Endothelial cell of umbilical vein (primary cell): ENCODE results near the gene PHC3. TPM values are rescaled to one million over a fixed set of nuclear protein-coding genes. Genes with fewer than 3 reads are reported as not detected.

Experiments used
- BruUV-seq: library from RNA; stranded (reverse); fragments of 400-500 nt; replicated peaks from 2 replicates; lab custom pipeline; 2021; lab: Mats Ljungman, UMichigan
- CTCF ChIA-PET: fragments of 300-600, 350-600 bp; sonication (Branson Sonifier 250); formaldehyde crosslinking; loops from one replicate; lab custom pipeline; 2021; ENCODE audit warnings: antibody characterized with exemption, inconsistent platforms; lab: Charles Lee
- POLR2A ChIA-PET: fragments of 300-600, 350-600 bp; sonication (Branson Sonifier 250); formaldehyde crosslinking; loops from one replicate; lab custom pipeline; 2021; ENCODE audit warnings: antibody characterized with exemption, inconsistent platforms; lab: Charles Lee
- DNase-seq: peaks from one replicate; pipeline ENCODE4 v3.0.0-alpha.2; 2011; ENCODE audit warnings: low read depth, low spot score
- FAIRE-seq: peaks from 2 replicates; lab custom pipeline; 2011; peaks lifted over from hg19 to GRCh38; lab: Jason Lieb, UNC
- H2AFZ ChIP-seq: 2 replicates; pipeline ENCODE4 v1.6.0; 2012; ENCODE audit warnings: low read depth, low read length, control low read depth, inconsistent platforms
- H3K27ac ChIP-seq: 2 replicates; pipeline ENCODE4 v1.5.1; 2011; ENCODE audit warnings: low read depth, mild to moderate bottlenecking, control low read depth, low read length, moderate library complexity; ENCODE audit not compliant: insufficient read depth
- H3K27me3 ChIP-seq, 2 experiments: 2 replicates each; pipeline versions ENCODE4 v1.6.0 to v1.6.1; 2011; ENCODE audit warnings: low read length in 2 of 2, mixed read lengths in 1 of 2; ENCODE audit not compliant: control insufficient read depth in 2 of 2, insufficient read depth in 2 of 2
- H3K36me3 ChIP-seq, 2 experiments: 2 replicates in 1 of 2; 3 replicates in 1 of 2; pipeline ENCODE4 v1.5.1; 2011; ENCODE audit warnings: low read length in 2 of 2, mild to moderate bottlenecking in 1 of 2, moderate library complexity in 1 of 2; ENCODE audit not compliant: control insufficient read depth in 2 of 2, insufficient read depth in 2 of 2; ENCODE audit errors: extremely low read depth in 1 of 2
- H3K4me1 ChIP-seq: 3 replicates; pipeline ENCODE4 v1.5.1; 2011; ENCODE audit warnings: mild to moderate bottlenecking, low read length; ENCODE audit not compliant: control insufficient read depth, insufficient read depth; ENCODE audit errors: extremely low read depth
- H3K4me2 ChIP-seq: 2 replicates; pipeline ENCODE4 v1.6.1; 2011; ENCODE audit warnings: low read length, control low read depth, mixed read lengths; ENCODE audit not compliant: insufficient read depth
- H3K4me3 ChIP-seq, 3 experiments: fragments of 200-600 bp in 1 of 3; sonication (generic), shearing (Covaris generic) in 1 of 3; replicated peaks in 1 of 3; 2 replicates each; pipeline ENCODE4 v1.5.1; 2011 to 2016; ENCODE audit warnings: control low read depth in 3 of 3, low read length in 3 of 3, mild to moderate bottlenecking in 2 of 3, inconsistent platforms in 1 of 3, low read depth in 1 of 3, moderate library complexity in 1 of 3; ENCODE audit not compliant: insufficient read depth in 1 of 3
- H3K79me2 ChIP-seq: 2 replicates; pipeline ENCODE4 v1.6.0; 2012; ENCODE audit warnings: low read length, inconsistent platforms; ENCODE audit not compliant: control insufficient read depth, insufficient read depth
- H3K9ac ChIP-seq: replicated peaks from 2 replicates; pipeline ENCODE3; 2011; ENCODE audit warnings: low read length, control low read depth; ENCODE audit not compliant: insufficient read depth; ENCODE audit errors: extremely low read depth
- H3K9me1 ChIP-seq: replicated peaks from 3 replicates; pipeline ENCODE4 v1.6.0; 2011; ENCODE audit warnings: mild to moderate bottlenecking, low read length; ENCODE audit not compliant: control insufficient read depth, insufficient read depth; ENCODE audit errors: extremely low read depth
- H3K9me3 ChIP-seq: replicated peaks from 2 replicates; pipeline ENCODE4 v1.5.1; 2012; ENCODE audit warnings: low read length, inconsistent platforms; ENCODE audit not compliant: control insufficient read depth, insufficient read depth
- H4K20me1 ChIP-seq: replicated peaks from 2 replicates; pipeline ENCODE3; 2011; ENCODE audit warnings: mild to moderate bottlenecking, low read length; ENCODE audit not compliant: control insufficient read depth, insufficient read depth; ENCODE audit errors: extremely low read depth
- CTCF ChIP-seq, 2 donors: IDR thresholded peaks; 1 replicate in 1 of 2; 2 replicates in 1 of 2; pipeline ENCODE4 v1.5.1; 2011; ENCODE audit warnings: low read length in 2 of 2, mild to moderate bottlenecking in 2 of 2, moderate library complexity in 2 of 2, control low read depth in 1 of 2, inconsistent platforms in 1 of 2, low read depth in 1 of 2; ENCODE audit not compliant: insufficient read depth in 1 of 2; ENCODE audit errors: extremely low read depth in 1 of 2
- EZH2 ChIP-seq: IDR thresholded peaks from 2 replicates; pipeline ENCODE4 v1.6.1; 2012; ENCODE audit warnings: borderline replicate concordance, low read depth, mild to moderate bottlenecking, moderate library complexity, low read length, inconsistent platforms; ENCODE audit not compliant: severe bottlenecking
- FOS ChIP-seq: IDR thresholded peaks from 2 replicates; pipeline ENCODE4 v1.6.1; 2011; ENCODE audit warnings: mild to moderate bottlenecking, low read length, moderate library complexity, borderline replicate concordance; ENCODE audit not compliant: insufficient read depth
- GATA2 ChIP-seq: IDR thresholded peaks from 2 replicates; pipeline ENCODE4 v1.7.0; 2011; ENCODE audit warnings: low read depth, mild to moderate bottlenecking, moderate library complexity, mixed read lengths, low read length; ENCODE audit not compliant: insufficient read length, insufficient read depth
- JUN ChIP-seq: IDR thresholded peaks from 2 replicates; pipeline ENCODE4 v1.6.1; 2011; ENCODE audit warnings: borderline replicate concordance, low read depth; ENCODE audit not compliant: insufficient read length, insufficient read depth
- MYC ChIP-seq: IDR thresholded peaks from one replicate; pipeline ENCODE4 v1.6.1; 2011; ENCODE audit warnings: mild to moderate bottlenecking, low read depth, low read length
- POLR2A ChIP-seq: IDR thresholded peaks from 2 replicates; pipeline ENCODE4 v1.6.1; 2012; ENCODE audit warnings: low read depth, mild to moderate bottlenecking, control low read depth, low read length
- POLR2AphosphoS5 ChIP-seq: IDR thresholded peaks from 2 replicates; pipeline ENCODE4 v1.6.1; 2012; ENCODE audit warnings: low read depth, mild to moderate bottlenecking, control low read depth, low read length, moderate library complexity; ENCODE audit not compliant: insufficient read depth
- dilution Hi-C: fragments of 300-500 bp; cut with MboI; formaldehyde crosslinking; loops from one replicate; pipeline ENCODE4 v1.15.0; 2019; ENCODE audit warnings: low sequenced_read_pairs; ENCODE audit not compliant: extremely low pct_ligation_motif_present
- intact Hi-C: fragments of 100-400 bp; cut with micrococcal nuclease; formaldehyde crosslinking; loops from one replicate; pipeline ENCODE4 v1.10.0; 2022
- polyA plus RNA-seq, 4 experiments: library from polyadenylated mRNA; depleted of rRNA in 3 of 4; stranded (reverse) in 3 of 4; unstranded in 1 of 4; fragments of >200 nt; gene quantifications; 2 replicates each; pipeline versions ENCODE4 v1.2.1 to v1.2.3, GENCODE V29; 2011 to 2012; ENCODE audit warnings: missing spikeins in 1 of 4
- total RNA-seq: library from RNA; stranded (reverse); gene quantifications from 2 replicates; pipeline ENCODE4 v1.2.3, GENCODE V29; 2021
- TF ChIP-seq, protein P1 (sequence below): IDR thresholded peaks from 2 replicates; pipeline ENCODE4 v1.6.1; 2011; ENCODE audit not compliant: insufficient read depth, insufficient read length

Gene PHC3
- total and polyA plus RNA-seq, 2 donors (not counting 3 experiments of a cell fraction or from before 2014, with no cell fraction given) = 35.7 to 45.8 TPM

GRCh38 chr3:170079536-170080165 is 101.9 kb downstream of the PHC3 start:
- no peaks in the 10 kb centered on the region for H3K36me3 ChIP-seq
- H3K9me3 ChIP-seq = no peaks in the 10 kb centered on the region
- H3K4me1 ChIP-seq = no peaks in the 10 kb centered on the region
- DNase-seq = no peak
- dilution Hi-C loops = no loop called here
- no peak overlapping the region for H3K4me3 ChIP-seq
- ChIA-PET CTCF (interaction anchor here (0.7 to 1.6 kb wide), 4 partner anchors 12 to 217 kb away, joined by 3 to 4 read pairs (median 3); partner anchors contain the start of gene SEC62), POLR2A (no interaction called here)
- TF ChIP-seq POLR2AphosphoS5 = no peak
- H3K9ac ChIP-seq = no peak overlapping the region
- H4K20me1 ChIP-seq = no peaks in the 10 kb centered on the region
- no peak for FAIRE-seq
- H3K27me3 ChIP-seq = no peaks in the 10 kb centered on the region
- BruUV-seq = no TSS peak
- H3K27ac ChIP-seq = no peak overlapping the region
- no peaks in the 10 kb centered on the region for H3K79me2 ChIP-seq
- intact Hi-C loops = no loop called here
- H2AFZ ChIP-seq = no peak overlapping the region
- H3K9me1 ChIP-seq = no peaks in the 10 kb centered on the region
- no peak overlapping the region for H3K4me2 ChIP-seq

DNA sequence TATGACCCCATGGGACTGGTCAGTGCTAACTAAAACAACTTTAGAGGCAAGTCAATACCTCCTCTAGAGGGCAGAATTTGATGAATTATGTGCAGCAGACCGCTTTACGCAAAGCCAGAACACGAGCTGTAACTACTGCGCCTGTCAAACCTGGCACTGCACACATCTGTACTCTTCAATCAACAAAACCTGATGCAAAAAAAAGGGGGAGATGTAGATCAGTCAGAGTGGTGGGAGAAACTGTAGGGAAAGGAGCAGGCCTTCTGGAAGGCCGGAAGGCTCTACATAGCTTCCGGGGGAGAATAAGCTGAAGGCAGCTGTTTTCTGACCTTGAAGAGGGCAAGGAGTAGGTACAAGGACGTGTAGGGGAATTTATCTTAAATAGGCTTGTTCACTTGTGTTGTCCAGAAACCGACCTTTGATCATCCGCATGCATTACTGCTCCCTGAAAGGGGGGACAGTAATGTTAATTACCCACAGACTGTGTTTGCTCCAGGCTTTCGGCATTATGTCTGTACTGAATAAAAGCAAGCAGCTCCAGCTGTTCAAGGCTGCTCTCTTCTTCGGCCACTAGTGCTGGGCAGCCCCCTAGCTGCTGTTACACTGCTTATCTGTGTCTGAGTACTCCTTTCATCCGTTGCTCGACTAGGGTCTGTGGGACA is 102.8 kb downstream of the PHC3 start:
- Histone ChIP-seq H2AFZ (no peak overlapping the region), H3K36me3 (no peaks in the 10 kb centered on the region), H3K27ac (no peak overlapping the region), H3K9me1 (no peaks in the 10 kb centered on the region), H3K9me3 (no peaks in the 10 kb centered on the region), H4K20me1 (no peaks in the 10 kb centered on the region), H3K79me2 (no peaks in the 10 kb centered on the region), H3K4me2 (no peak overlapping the region), H3K4me3 (no peak overlapping the region), H3K4me1 (no peaks in the 10 kb centered on the region), H3K27me3 (no peaks in the 10 kb centered on the region), H3K9ac (no peak overlapping the region)
- intact Hi-C loops (no loop called here), dilution Hi-C loops (no loop called here)
- FAIRE-seq = no peak
- BruUV-seq = no TSS peak
- ChIA-PET CTCF (interaction anchor here (1.2 to 1.6 kb wide), 4 partner anchors 15 to 112 kb away, joined by 3 to 5 read pairs (median 4); partner anchors contain the start of gene SEC62), POLR2A (no interaction called here)
- TF ChIP-seq JUN (no peak), GATA2 (no peak), FOS (no peak), EZH2 (no peak), POLR2A (no peak), CTCF (IDR thresholded peaks at IDR 0.05; ENCODE audit: extremely low read depth in 1 of 2, insufficient read depth in 1 of 2, low read depth in 1 of 2, low read length in 2 of 2) (no peak), MYC (no peak), POLR2AphosphoS5 (no peak)
- TF ChIP-seq, protein P1, sequence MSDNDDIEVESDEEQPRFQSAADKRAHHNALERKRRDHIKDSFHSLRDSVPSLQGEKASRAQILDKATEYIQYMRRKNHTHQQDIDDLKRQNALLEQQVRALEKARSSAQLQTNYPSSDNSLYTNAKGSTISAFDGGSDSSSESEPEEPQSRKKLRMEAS = no peak
- no peak for DNase-seq
